ENCODE data around the gene TRIM9. TPM values are rescaled to one million over a fixed set of nuclear protein-coding genes. Genes with fewer than 3 reads are reported as not detected.

Gene TRIM9
- total and polyA plus RNA-seq, 7 donors, result 0.17 to 3.3 (median 1.1) TPM

- ATAC-seq (no peak), DNase-seq (no peak)
- no peak for TF ChIP-seq CTCF (IDR thresholded peaks at IDR 0.05)
- Histone ChIP-seq H3K4me1 (no peaks in the 10 kb centered on the region), H3K27me3 (ENCODE audit: insufficient read depth in 3 of 3, low read length in 2 of 3) (no peaks in the 10 kb centered on the region), H3K27ac (no peak overlapping the region), H3K4me3 (no peak overlapping the region), H3K9me3 (no peaks in the 10 kb centered on the region), H3K36me3 (ENCODE audit: insufficient read depth in 1 of 2, low read depth in 1 of 2) (no peaks in the 10 kb centered on the region)
- intact Hi-C loops (cut with DNase I), result no loop called here
- 62 to 72% (median 69%) methylated on average over 5 of the region's 5 CpGs for WGBS, 3 donors
Observed at GRCh38 chr14:51041883-51042282, 53.0 kb downstream of the TRIM9 start.

GRCh38 chr14:51041108-51041531, 53.8 kb downstream of the TRIM9 start:
- Histone ChIP-seq H3K4me3 (no peak overlapping the region), H3K4me1 (no peaks in the 10 kb centered on the region), H3K9me3 (no peaks in the 10 kb centered on the region), H3K27ac (no peak overlapping the region), H3K27me3 (ENCODE audit: insufficient read depth in 3 of 3, low read length in 2 of 3) (no peaks in the 10 kb centered on the region), H3K36me3 (ENCODE audit: insufficient read depth in 1 of 2, low read depth in 1 of 2) (no peaks in the 10 kb centered on the region)
- TF ChIP-seq CTCF (IDR thresholded peaks at IDR 0.05), result no peak
- intact Hi-C loops (cut with DNase I), result no loop called here
- no peak for ATAC-seq
- WGBS, 3 donors, result 46 to 61% (median 52%) methylated on average over 5 of the region's 5 CpGs
- DNase-seq, result no peak

GRCh38 chr14:51039252-51039651, 55.7 kb downstream of the TRIM9 start:
- WGBS, 3 donors, result 89 to 93% (median 92%) methylated on average over 7 of the region's 7 CpGs
- Histone ChIP-seq H3K4me1 (no peaks in the 10 kb centered on the region), H3K36me3 (ENCODE audit: insufficient read depth in 1 of 2, low read depth in 1 of 2) (no peaks in the 10 kb centered on the region), H3K9me3 (peaks cover 3% of the 10 kb centered on the region), H3K27ac (no peak overlapping the region), H3K4me3 (no peak overlapping the region), H3K27me3 (ENCODE audit: insufficient read depth in 3 of 3, low read length in 2 of 3) (no peaks in the 10 kb centered on the region)
- ATAC-seq, result no peak
- intact Hi-C loops (cut with DNase I), result no loop called here
- no peak for DNase-seq
- TF ChIP-seq CTCF (IDR thresholded peaks at IDR 0.05), result no peak

GRCh38 chr14:51035611-51036192, 59.2 kb downstream of the TRIM9 start:
- Histone ChIP-seq H3K4me3 (no peak overlapping the region), H3K4me1 (no peaks in the 10 kb centered on the region), H3K36me3 (ENCODE audit: insufficient read depth in 1 of 2, low read depth in 1 of 2) (no peaks in the 10 kb centered on the region), H3K27ac (no peak overlapping the region), H3K27me3 (ENCODE audit: insufficient read depth in 3 of 3, low read length in 2 of 3) (no peaks in the 10 kb centered on the region), H3K9me3 (peaks cover 3% of the 10 kb centered on the region)
- WGBS, 3 donors, result 70 to 77% (median 76%) methylated on average over 9 of the region's 9 CpGs
- no peak for ATAC-seq
- intact Hi-C loops (cut with DNase I), result no loop called here
- DNase-seq, result no peak
- TF ChIP-seq CTCF (IDR thresholded peaks at IDR 0.05), result no peak
